PFSK-1 (cell line): Measurements from ENCODE around the gene ELAVL4.

ENCODE experiments used
- FOXP2 ChIP-seq: optimal IDR thresholded peaks from 2 replicates; pipeline ENCODE3; 2011; ENCODE audit warnings: borderline replicate concordance, control low read depth, inconsistent platforms; ENCODE audit not compliant: insufficient read depth; ENCODE audit errors: extremely low read length, extremely low read depth
- POLR2AphosphoS5 ChIP-seq: IDR thresholded peaks from 2 replicates; pipeline ENCODE4 v1.6.1; 2012; ENCODE audit warnings: low read depth, mild to moderate bottlenecking, control low read depth, low read length, moderate library complexity
- SIN3A ChIP-seq: IDR thresholded peaks from 2 replicates; pipeline ENCODE4 v1.6.1; 2012; ENCODE audit warnings: mild to moderate bottlenecking, low read length, moderate library complexity, borderline replicate concordance; ENCODE audit not compliant: insufficient read depth
- TAF1 ChIP-seq: IDR thresholded peaks from 2 replicates; pipeline ENCODE4 v1.6.1; 2012; ENCODE audit warnings: low read length, control low read depth, borderline replicate concordance; ENCODE audit not compliant: insufficient read depth
- TF ChIP-seq, protein P1 (sequence below), 2 experiments: IDR thresholded peaks; 2 replicates each; pipeline versions ENCODE4 v1.6.1 to v1.8.0; 2011 to 2012; ENCODE audit warnings: low read depth in 2 of 2, low read length in 2 of 2, control low read depth in 1 of 2, inconsistent platforms in 1 of 2, mild to moderate bottlenecking in 1 of 2, moderate library complexity in 1 of 2; ENCODE audit not compliant: insufficient read depth in 1 of 2

ELAVL4 gene

GRCh38 chr1:50105433-50105832, 3.3 kb upstream of the ELAVL4 start:
- no peak for TF ChIP-seq TAF1
- no peak for TF ChIP-seq SIN3A
- TF ChIP-seq FOXP2 = no peak
- TF ChIP-seq POLR2AphosphoS5 = no peak
- TF ChIP-seq, protein P1, sequence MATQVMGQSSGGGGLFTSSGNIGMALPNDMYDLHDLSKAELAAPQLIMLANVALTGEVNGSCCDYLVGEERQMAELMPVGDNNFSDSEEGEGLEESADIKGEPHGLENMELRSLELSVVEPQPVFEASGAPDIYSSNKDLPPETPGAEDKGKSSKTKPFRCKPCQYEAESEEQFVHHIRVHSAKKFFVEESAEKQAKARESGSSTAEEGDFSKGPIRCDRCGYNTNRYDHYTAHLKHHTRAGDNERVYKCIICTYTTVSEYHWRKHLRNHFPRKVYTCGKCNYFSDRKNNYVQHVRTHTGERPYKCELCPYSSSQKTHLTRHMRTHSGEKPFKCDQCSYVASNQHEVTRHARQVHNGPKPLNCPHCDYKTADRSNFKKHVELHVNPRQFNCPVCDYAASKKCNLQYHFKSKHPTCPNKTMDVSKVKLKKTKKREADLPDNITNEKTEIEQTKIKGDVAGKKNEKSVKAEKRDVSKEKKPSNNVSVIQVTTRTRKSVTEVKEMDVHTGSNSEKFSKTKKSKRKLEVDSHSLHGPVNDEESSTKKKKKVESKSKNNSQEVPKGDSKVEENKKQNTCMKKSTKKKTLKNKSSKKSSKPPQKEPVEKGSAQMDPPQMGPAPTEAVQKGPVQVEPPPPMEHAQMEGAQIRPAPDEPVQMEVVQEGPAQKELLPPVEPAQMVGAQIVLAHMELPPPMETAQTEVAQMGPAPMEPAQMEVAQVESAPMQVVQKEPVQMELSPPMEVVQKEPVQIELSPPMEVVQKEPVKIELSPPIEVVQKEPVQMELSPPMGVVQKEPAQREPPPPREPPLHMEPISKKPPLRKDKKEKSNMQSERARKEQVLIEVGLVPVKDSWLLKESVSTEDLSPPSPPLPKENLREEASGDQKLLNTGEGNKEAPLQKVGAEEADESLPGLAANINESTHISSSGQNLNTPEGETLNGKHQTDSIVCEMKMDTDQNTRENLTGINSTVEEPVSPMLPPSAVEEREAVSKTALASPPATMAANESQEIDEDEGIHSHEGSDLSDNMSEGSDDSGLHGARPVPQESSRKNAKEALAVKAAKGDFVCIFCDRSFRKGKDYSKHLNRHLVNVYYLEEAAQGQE (IDR thresholded peaks at IDR 0.05; ENCODE audit: insufficient read depth in 1 of 2, low read depth in 2 of 2, low read length in 2 of 2) = no peak

- TF ChIP-seq, protein P1 (IDR thresholded peaks at IDR 0.05; ENCODE audit: insufficient read depth in 1 of 2, low read depth in 2 of 2, low read length in 2 of 2) = no peak
- TF ChIP-seq FOXP2 (no peak), SIN3A (no peak), POLR2AphosphoS5 (no peak), TAF1 (no peak)
Observed at GRCh38 chr1:50106095-50106761, 2.5 kb upstream of the ELAVL4 start.

GRCh38 chr1:50109116-50109515, 396 bp downstream of the ELAVL4 start:
- TF ChIP-seq POLR2AphosphoS5 (no peak), TAF1 (no peak), FOXP2 (no peak), SIN3A (no peak)

GRCh38 chr1:50109647-50110075, 941 bp downstream of the ELAVL4 start:
- TF ChIP-seq TAF1 (no peak), FOXP2 (no peak), SIN3A (no peak), POLR2AphosphoS5 (no peak)
- TF ChIP-seq, protein P1 (IDR thresholded peaks at IDR 0.05; ENCODE audit: insufficient read depth in 1 of 2, low read depth in 2 of 2, low read length in 2 of 2) = no peak

DNA sequence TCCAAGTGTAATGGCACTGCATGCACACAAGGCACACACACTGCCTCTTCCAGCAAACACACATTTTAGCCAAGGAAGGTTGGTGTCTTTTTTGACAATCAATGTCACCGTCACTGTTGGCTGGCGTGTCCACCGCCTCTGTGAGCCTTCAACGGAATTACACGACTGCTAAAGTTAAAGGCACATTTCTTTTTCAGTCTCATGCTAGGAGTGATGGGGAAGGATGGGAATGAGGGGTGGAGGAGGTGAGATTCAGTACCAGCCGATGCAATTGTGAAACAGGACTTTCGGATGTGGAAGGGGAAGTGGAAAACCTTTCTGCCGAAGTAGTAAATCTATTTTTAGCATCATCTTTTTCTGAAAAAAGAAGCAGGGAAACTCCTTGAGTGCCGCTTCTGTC, 1.4 kb downstream of the ELAVL4 start:
- TF ChIP-seq TAF1 (no peak), SIN3A (no peak), FOXP2 (no peak), POLR2AphosphoS5 (no peak)
- TF ChIP-seq, protein P1 (IDR thresholded peaks at IDR 0.05; ENCODE audit: insufficient read depth in 1 of 2, low read depth in 2 of 2, low read length in 2 of 2) = no peak
